A549 (cell line): ENCODE results near the gene IQGAP2. TPM values are rescaled to one million over a fixed set of nuclear protein-coding genes. Genes with fewer than 3 reads are reported as not detected.

Source experiments
- ATAC-seq, 2 experiments: fragments of 200-7000 bp in 1 of 2; fragments of >200 bp in 1 of 2; cut with Nextera tagmentation in 1 of 2; cut with Tn5 transposase in 1 of 2; 3 replicates each; pipeline versions ENCODE4 v1.8.0 to v1.9.1; 2018 to 2020; ENCODE audit warnings: mild to moderate bottlenecking in 1 of 2, moderate library complexity in 1 of 2
- CTCF ChIA-PET: fragments of 300-600 bp; sonication (Branson Sonifier 250); formaldehyde crosslinking; extraction: SDS; loops from one replicate; lab custom pipeline; 2021; ENCODE audit warnings: antibody characterized with exemption, inconsistent platforms; lab: Yijun Ruan, JAX
- POLR2A ChIA-PET: fragments of 350-600 bp; formaldehyde crosslinking; extraction: SDS; loops from one replicate; lab custom pipeline; 2021; ENCODE audit warnings: antibody characterized with exemption, inconsistent platforms; lab: Yijun Ruan, JAX
- DNase-seq, 2 experiments: peaks; one replicate each; pipeline versions ENCODE4 v3.0.0 to v3.0.0-alpha.2; 2011 to 2016; ENCODE audit warnings: low read depth in 1 of 2, low spot score in 1 of 2
- FAIRE-seq: peaks from 2 replicates; lab custom pipeline; 2011; peaks lifted over from hg19 to GRCh38; lab: Jason Lieb, UNC
- H3K27ac ChIP-seq, 2 experiments: fragments of >200 bp; sonication (Bioruptor Twin); formaldehyde crosslinking; 3 replicates each; pipeline ENCODE4 v1.5.1; 2016 to 2017
- H3K4me1 ChIP-seq: fragments of >200 bp; sonication (Bioruptor Twin); formaldehyde crosslinking; 3 replicates; pipeline ENCODE4 v1.6.1; 2016
- H3K4me2 ChIP-seq: fragments of >200 bp; sonication (Bioruptor Twin); formaldehyde crosslinking; 3 replicates; pipeline ENCODE4 v1.6.1; 2016
- H3K4me3 ChIP-seq: fragments of >200 bp; sonication (Bioruptor Twin); formaldehyde crosslinking; 3 replicates; pipeline ENCODE4 v1.5.1; 2016
- H3K9me3 ChIP-seq: fragments of >200 bp; sonication (Bioruptor Twin); formaldehyde crosslinking; 3 replicates; pipeline ENCODE4 v1.6.1; 2016
- ATOH8 ChIP-seq: fragments of 250-450 bp; sonication (Bioruptor Pico); IDR thresholded peaks from 2 replicates; pipeline ENCODE4 v1.5.0; 2020; ENCODE audit warnings: low read depth, mild to moderate bottlenecking, moderate library complexity
- BCL3 ChIP-seq: fragments of >200 bp; sonication (Bioruptor Twin); formaldehyde crosslinking; IDR thresholded peaks from 3 replicates; pipeline ENCODE4 v1.6.1; 2016
- BHLHE40 ChIP-seq: IDR thresholded peaks from 2 replicates; pipeline ENCODE4 v1.6.1; 2012; ENCODE audit warnings: low read depth, low read length, inconsistent platforms
- CBX2 ChIP-seq: fragments of 200-600 bp; sonication (generic); IDR thresholded peaks from 2 replicates; pipeline ENCODE4 v1.6.1; 2016; ENCODE audit warnings: low read depth, mild to moderate bottlenecking, borderline replicate concordance
- CEBPB ChIP-seq, 2 experiments: fragments of >200 bp in 1 of 2; sonication (Bioruptor Twin) in 1 of 2; formaldehyde crosslinking in 1 of 2; IDR thresholded peaks; 2 replicates each; pipeline ENCODE4 v1.6.1; 2012 to 2016
- CHD2 ChIP-seq: fragments of 150-350 bp; IDR thresholded peaks from 2 replicates; pipeline ENCODE4 v1.6.1; 2014; ENCODE audit warnings: low read length; ENCODE audit not compliant: partially characterized antibody
- EHF ChIP-seq: fragments of 250-450 bp; sonication (Bioruptor Pico); IDR thresholded peaks from 2 replicates; pipeline ENCODE4 v1.5.0; 2020; ENCODE audit warnings: mild to moderate bottlenecking
- EHMT2 ChIP-seq: fragments of 200-600 bp; sonication (generic); IDR thresholded peaks from 2 replicates; pipeline ENCODE4 v1.6.1; 2016; ENCODE audit warnings: antibody characterized with exemption, low read depth, mild to moderate bottlenecking, moderate library complexity
- EP300 ChIP-seq, 2 experiments: fragments of >200 bp; sonication (Bioruptor Twin); formaldehyde crosslinking; IDR thresholded peaks; 2 replicates in 1 of 2; 3 replicates in 1 of 2; pipeline ENCODE4 v1.6.1; 2016 to 2017
- FOXS1 ChIP-seq: fragments of 250-450 bp; sonication (Bioruptor Pico); IDR thresholded peaks from 2 replicates; pipeline ENCODE4 v1.5.0; 2020; ENCODE audit warnings: mild to moderate bottlenecking, moderate library complexity
- GATA3 ChIP-seq: IDR thresholded peaks from 2 replicates; pipeline ENCODE4 v1.6.1; 2012; ENCODE audit warnings: borderline replicate concordance
- HOXB13 ChIP-seq: fragments of 250-450 bp; sonication (Bioruptor Pico); IDR thresholded peaks from 2 replicates; pipeline ENCODE4 v1.5.0; 2020; ENCODE audit warnings: low read depth, mild to moderate bottlenecking, moderate library complexity
- JUN ChIP-seq, 2 experiments: fragments of >200 bp; sonication (Bioruptor Twin); formaldehyde crosslinking; IDR thresholded peaks; 2 replicates in 1 of 2; 3 replicates in 1 of 2; pipeline ENCODE4 v1.6.1; 2016 to 2017
- JUNB ChIP-seq: fragments of >200 bp; sonication (Bioruptor Twin); formaldehyde crosslinking; IDR thresholded peaks from 2 replicates; pipeline ENCODE4 v1.6.1; 2016
- KDM5A ChIP-seq: fragments of 200-600 bp; sonication (generic); IDR thresholded peaks from 2 replicates; pipeline ENCODE4 v1.6.1; 2016; ENCODE audit warnings: antibody characterized with exemption, mild to moderate bottlenecking
- MAZ ChIP-seq: fragments of 150-350 bp; IDR thresholded peaks from 2 replicates; pipeline ENCODE4 v1.6.1; 2014; ENCODE audit warnings: antibody characterized with exemption, low read depth, low read length, borderline replicate concordance
- MYC ChIP-seq: IDR thresholded peaks from 2 replicates; pipeline ENCODE4 v1.6.1; 2012; ENCODE audit warnings: mild to moderate bottlenecking, inconsistent platforms, low read length, improper control_type of control experiment, borderline replicate concordance
- NR3C1 ChIP-seq: fragments of >200 bp; sonication (Bioruptor Twin); formaldehyde crosslinking; IDR thresholded peaks from 3 replicates; pipeline ENCODE4 v1.6.1; 2017
- PHF8 ChIP-seq: fragments of 200-600 bp; sonication (generic); IDR thresholded peaks from 2 replicates; pipeline ENCODE4 v1.6.1; 2016; ENCODE audit warnings: low read depth, mild to moderate bottlenecking, antibody characterized with exemption, moderate library complexity, borderline replicate concordance
- POLR2A ChIP-seq: IDR thresholded peaks from 2 replicates; pipeline ENCODE4 v1.6.1; 2012; ENCODE audit warnings: mild to moderate bottlenecking, low read length
- RARB ChIP-seq: fragments of 250-450 bp; sonication (Bioruptor Pico); IDR thresholded peaks from 2 replicates; pipeline ENCODE4 v1.8.0; 2021; ENCODE audit warnings: mild to moderate bottlenecking, moderate library complexity
- RCOR1 ChIP-seq: fragments of 150-350 bp; IDR thresholded peaks from 2 replicates; pipeline ENCODE4 v1.6.1; 2014; ENCODE audit warnings: antibody characterized with exemption, low read length, low read depth
- TP53 ChIP-seq: fragments of 250-450 bp; sonication (Bioruptor Pico); IDR thresholded peaks from 2 replicates; pipeline ENCODE4 v1.5.0; 2021; ENCODE audit warnings: mild to moderate bottlenecking, moderate library complexity
- ZC3H11A ChIP-seq: fragments of 450-650 bp; IDR thresholded peaks from 2 replicates; pipeline ENCODE4 v1.6.1; 2014; ENCODE audit warnings: antibody characterized with exemption, mild to moderate bottlenecking
- ZNF302 ChIP-seq: fragments of 250-450 bp; sonication (Bioruptor Pico); IDR thresholded peaks from 2 replicates; pipeline ENCODE4 v1.9.0; 2021; ENCODE audit warnings: inconsistent platforms, mild to moderate bottlenecking, moderate library complexity
- WGBS: methylation state at CpG from one replicate; pipeline ENCODE4 v1.1.6; 2017; ENCODE audit errors: missing lambda C conversion rate; 5-methylcytosine and 5-hydroxymethylcytosine counted together
- polyA plus RNA-seq, 4 experiments: library from polyadenylated mRNA; depleted of rRNA in 3 of 4; stranded (reverse); fragments of >200 nt; fragmentation: RNase III in 1 of 4; extraction: RNeasy Plus Mini Kit Qiagen cat#74134 plus additional on column Dnase treatment in 1 of 4; gene quantifications; 2 replicates in 3 of 4; 3 replicates in 1 of 4; pipeline ENCODE4 v1.2.3, GENCODE V29; 2011 to 2017
- TF ChIP-seq, protein P1 (sequence below): fragments of 150-350 bp; IDR thresholded peaks from 2 replicates; pipeline ENCODE4 v1.6.1; 2014; ENCODE audit warnings: low read depth, mild to moderate bottlenecking, low read length
- TF ChIP-seq, protein P2 (sequence below): IDR thresholded peaks from 2 replicates; pipeline ENCODE4 v1.6.1; 2012; ENCODE audit warnings: low read depth, borderline replicate concordance

IQGAP2 gene
- polyA plus RNA-seq, 2 of the 4 experiments (the other 2 are of a cell fraction), result 5.3 to 10.1 TPM

- 90% methylated on average over 2 of the region's 2 CpGs for WGBS
- no peak overlapping the region for H3K4me2 ChIP-seq
- CTCF ChIA-PET, result interaction anchor here (1.1 to 9.5 kb wide), 2 partner anchors 45 to 175 kb away, joined by 3 to 145 read pairs; no protein-coding TSS in a partner anchor
- no peaks in the 10 kb centered on the region for H3K9me3 ChIP-seq
- H3K27ac ChIP-seq, result no peak overlapping the region
- no peak for TF ChIP-seq ZNF302
- TF ChIP-seq ATOH8 (CRISPR knock-in tag), result no peak
- TF ChIP-seq FOXS1 (CRISPR knock-in tag), result no peak
- no peak for TF ChIP-seq NR3C1
- TF ChIP-seq MYC, result no peak
- TF ChIP-seq, protein P1, sequence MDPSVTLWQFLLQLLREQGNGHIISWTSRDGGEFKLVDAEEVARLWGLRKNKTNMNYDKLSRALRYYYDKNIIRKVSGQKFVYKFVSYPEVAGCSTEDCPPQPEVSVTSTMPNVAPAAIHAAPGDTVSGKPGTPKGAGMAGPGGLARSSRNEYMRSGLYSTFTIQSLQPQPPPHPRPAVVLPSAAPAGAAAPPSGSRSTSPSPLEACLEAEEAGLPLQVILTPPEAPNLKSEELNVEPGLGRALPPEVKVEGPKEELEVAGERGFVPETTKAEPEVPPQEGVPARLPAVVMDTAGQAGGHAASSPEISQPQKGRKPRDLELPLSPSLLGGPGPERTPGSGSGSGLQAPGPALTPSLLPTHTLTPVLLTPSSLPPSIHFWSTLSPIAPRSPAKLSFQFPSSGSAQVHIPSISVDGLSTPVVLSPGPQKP, result no peak
- no peak for TF ChIP-seq BCL3
- TF ChIP-seq MAZ, result no peak
- no peak for TF ChIP-seq TP53
- no peak for TF ChIP-seq EHF (CRISPR knock-in tag)
- TF ChIP-seq RCOR1, result no peak
- no peak for TF ChIP-seq JUNB
- no peak for TF ChIP-seq CBX2
- no peak for TF ChIP-seq EHMT2
- no peak for TF ChIP-seq JUN (IDR thresholded peaks at IDR 0.05)
- no peak for TF ChIP-seq CHD2
- no peak for TF ChIP-seq PHF8
- TF ChIP-seq, all 56 proteins: peak for 0
- Histone ChIP-seq H3K4me1 (no peaks in the 10 kb centered on the region), H3K4me3 (no peak overlapping the region)
- POLR2A ChIA-PET, result no interaction called here
- FAIRE-seq (no peak), ATAC-seq (no peak), DNase-seq (no peak)
Measured at GRCh38 chr5:76598531-76598930, 195.4 kb downstream of the IQGAP2 start.

GRCh38 chr5:76600716-76601115, 197.6 kb downstream of the IQGAP2 start:
- no peaks in the 10 kb centered on the region for H3K9me3 ChIP-seq
- POLR2A ChIA-PET, result no interaction called here
- no peak for ATAC-seq
- CTCF ChIA-PET, result interaction anchor here (0.7 to 9.5 kb wide), 20 partner anchors 8 to 476 kb away, joined by 3 to 145 read pairs (median 4); no protein-coding TSS in a partner anchor
- no peak for DNase-seq
- H3K4me3 ChIP-seq, result no peak overlapping the region
- H3K27ac ChIP-seq, result no peak overlapping the region
- WGBS, result 51% methylated on average over 4 of the region's 4 CpGs
- H3K4me2 ChIP-seq, result no peak overlapping the region
- peaks cover 11% of the 10 kb centered on the region for H3K4me1 ChIP-seq
- no peak for TF ChIP-seq CHD2
- TF ChIP-seq POLR2A, result no peak
- no peak for TF ChIP-seq CBX2
- TF ChIP-seq CEBPB (IDR thresholded peaks at IDR 0.05), result no peak
- TF ChIP-seq, protein P1, result no peak
- TF ChIP-seq PHF8, result no peak
- no peak for TF ChIP-seq ZNF302
- TF ChIP-seq BHLHE40, result no peak
- no peak for TF ChIP-seq EHMT2
- TF ChIP-seq GATA3, result no peak
- TF ChIP-seq MAZ, result no peak
- no peak for TF ChIP-seq KDM5A
- no peak for TF ChIP-seq EP300 (IDR thresholded peaks at IDR 0.05)
- TF ChIP-seq ZC3H11A, result no peak
- TF ChIP-seq HOXB13, result no peak
- TF ChIP-seq RARB, result no peak
- TF ChIP-seq, protein P2, sequence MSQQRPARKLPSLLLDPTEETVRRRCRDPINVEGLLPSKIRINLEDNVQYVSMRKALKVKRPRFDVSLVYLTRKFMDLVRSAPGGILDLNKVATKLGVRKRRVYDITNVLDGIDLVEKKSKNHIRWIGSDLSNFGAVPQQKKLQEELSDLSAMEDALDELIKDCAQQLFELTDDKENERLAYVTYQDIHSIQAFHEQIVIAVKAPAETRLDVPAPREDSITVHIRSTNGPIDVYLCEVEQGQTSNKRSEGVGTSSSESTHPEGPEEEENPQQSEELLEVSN, result no peak
- FAIRE-seq, result no peak
